GM18508 (cell line): ENCODE data around the gene EXOC6B.

Source experiments
- ATAC-seq: cut with Tn5 transposase; IDR thresholded peaks from one replicate; pipeline ENCODE4 v1.9.1; 2021; ENCODE audit warnings: moderate number of reproducible peaks; ENCODE audit not compliant: insufficient read depth, unreplicated experiment

Gene EXOC6B

GRCh38 chr2:72143441-72144273 is 682.2 kb downstream of the EXOC6B start:
- ATAC-seq: no peak

GRCh38 chr2:72142570-72143440 is 683.0 kb downstream of the EXOC6B start:
- no peak for ATAC-seq

GRCh38 chr2:72141881-72142451 is 683.9 kb downstream of the EXOC6B start:
- no peak for ATAC-seq

GRCh38 chr2:72141032-72141645 is 684.7 kb downstream of the EXOC6B start:
- ATAC-seq: no peak

- no peak for ATAC-seq
Measured at GRCh38 chr2:72140621-72140960, 685.2 kb downstream of the EXOC6B start.

- ATAC-seq: no peak
Measured at GRCh38 chr2:72139874-72140620, 685.8 kb downstream of the EXOC6B start.

- no peak for ATAC-seq
Measured at GRCh38 chr2:72139471-72139873, 686.4 kb downstream of the EXOC6B start.

- no peak for ATAC-seq
Measured at GRCh38 chr2:72138921-72139381, 686.9 kb downstream of the EXOC6B start.

GRCh38 chr2:72138011-72138881 is 687.6 kb downstream of the EXOC6B start:
- ATAC-seq: no peak

- peak; percentile 88 for ATAC-seq
Measured at GRCh38 chr2:72137498-72138010, 688.3 kb downstream of the EXOC6B start.

GRCh38 chr2:72136933-72137497 is 688.8 kb downstream of the EXOC6B start:
- peak; percentile 16 for ATAC-seq

GRCh38 chr2:72136331-72136730 is 689.5 kb downstream of the EXOC6B start:
- no peak for ATAC-seq

- no peak for ATAC-seq
Measured at GRCh38 chr2:72135921-72136320, 689.9 kb downstream of the EXOC6B start.

- no peak for ATAC-seq
Measured at GRCh38 chr2:72134997-72135800, 690.6 kb downstream of the EXOC6B start.

- no peak for ATAC-seq
Measured at GRCh38 chr2:72134408-72134996, 691.3 kb downstream of the EXOC6B start.

GRCh38 chr2:72133721-72134407 is 692.0 kb downstream of the EXOC6B start:
- no peak for ATAC-seq
